Endodermal cell (in vitro differentiated cells): Measurements from ENCODE around the gene PROS1. TPM values are rescaled to one million over a fixed set of nuclear protein-coding genes. Genes with fewer than 3 reads are reported as not detected.

ENCODE experiments used
- DNase-seq: peaks from one replicate; pipeline ENCODE4 v3.0.0-alpha.2; 2017
- H3K27ac ChIP-seq: 2 replicates; pipeline ENCODE4 v1.5.1; 2013; ENCODE audit warnings: mild to moderate bottlenecking, low read depth, low read length, moderate library complexity
- H3K27me3 ChIP-seq: 2 replicates; pipeline ENCODE4 v1.6.1; 2013; ENCODE audit warnings: mild to moderate bottlenecking, low read length, moderate library complexity; ENCODE audit not compliant: insufficient read depth, control insufficient read depth, poor library complexity, severe bottlenecking
- H3K36me3 ChIP-seq: 2 replicates; pipeline ENCODE4 v1.7.0; 2013; ENCODE audit warnings: mild to moderate bottlenecking, low read length, moderate library complexity; ENCODE audit not compliant: control insufficient read depth, insufficient read depth
- H3K4me1 ChIP-seq: one replicate; pipeline ENCODE4 v1.7.0; 2013; ENCODE audit warnings: low read length; ENCODE audit not compliant: control insufficient read depth, insufficient read depth
- H3K4me3 ChIP-seq: 2 replicates; pipeline ENCODE4 v1.5.1; 2013; ENCODE audit warnings: mild to moderate bottlenecking, low read length, moderate library complexity
- H3K9ac ChIP-seq: 2 replicates; pipeline ENCODE4 v1.6.1; 2013; ENCODE audit warnings: mild to moderate bottlenecking, low read length, moderate library complexity; ENCODE audit not compliant: poor library complexity, severe bottlenecking; ENCODE audit errors: extremely low read depth
- H3K9me3 ChIP-seq: 2 replicates; pipeline ENCODE4 v1.6.1; 2013; ENCODE audit warnings: mild to moderate bottlenecking, low read length, moderate library complexity; ENCODE audit not compliant: control insufficient read depth
- H3K27ac Mint-ChIP-seq: 2 replicates; pipeline ENCODE4 v1.8.0; 2020; ENCODE audit warnings: mixed read lengths
- H3K27me3 Mint-ChIP-seq: 2 replicates; pipeline ENCODE4 v1.8.0; 2021; ENCODE audit warnings: mild to moderate bottlenecking, mixed read lengths; ENCODE audit not compliant: insufficient read depth
- H3K36me3 Mint-ChIP-seq: 2 replicates; pipeline ENCODE4 v1.8.0; 2020; ENCODE audit warnings: low read depth, mixed read lengths
- H3K4me1 Mint-ChIP-seq: 2 replicates; pipeline ENCODE4 v1.8.0; 2020; ENCODE audit warnings: mixed read lengths
- H3K4me3 Mint-ChIP-seq: 2 replicates; pipeline ENCODE4 v1.8.0; 2020; ENCODE audit warnings: mild to moderate bottlenecking, moderate library complexity, mixed read lengths
- H3K9me3 Mint-ChIP-seq: 2 replicates; pipeline ENCODE4 v1.8.0; 2020; ENCODE audit warnings: mild to moderate bottlenecking, mixed read lengths
- CTCF ChIP-seq: fragments of 200-600 bp; sonication (generic); conservative IDR thresholded peaks from 2 replicates; pipeline ENCODE4 v1.5.0; 2021; ENCODE audit warnings: antibody characterized with exemption, mild to moderate bottlenecking
- WGBS, 2 experiments: methylation state at CpG; one replicate each; pipeline versions ENCODE4 v1.1.5 to v1.1.7; 2013; ENCODE audit warnings: missing lambda C conversion rate in 2 of 2, mixed read lengths in 1 of 2; ENCODE audit not compliant: insufficient coverage in 1 of 2, insufficient read length in 1 of 2; 5-methylcytosine and 5-hydroxymethylcytosine counted together
- total RNA-seq, 2 donors: library from RNA; stranded (reverse); fragmentation: NEBNext Ultra II Directional in 1 of 2; extraction: Animal tissue kit (Norgen Biotek cat#: 25700) in 1 of 2; gene quantifications; 2 replicates in 1 of 2; 3 replicates in 1 of 2; pipeline ENCODE4 v1.2.1, GENCODE V29; 2021

PROS1 gene
- total RNA-seq, 2 donors from 2014 or later, result 8.8 to 52.4 TPM

DNA sequence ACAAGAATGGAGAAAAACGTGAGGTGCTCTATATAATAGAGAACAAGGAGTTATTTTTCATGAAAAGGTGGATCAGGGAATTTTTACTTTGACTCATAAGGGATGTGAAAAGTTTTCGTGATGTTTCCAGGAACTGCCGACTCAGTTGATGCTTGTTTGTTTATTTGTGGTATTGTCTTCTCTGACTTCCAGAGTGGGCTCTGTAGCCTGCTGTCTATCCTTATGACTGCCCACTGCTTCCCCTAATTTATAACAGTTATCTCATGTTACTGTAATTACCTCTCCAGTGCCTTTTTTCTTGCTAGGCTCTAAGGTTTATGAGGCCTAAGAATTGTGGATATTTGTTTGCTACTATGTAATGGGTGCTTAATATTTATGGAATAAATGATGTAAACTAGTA, 18.5 kb upstream of the PROS1 start:
- peaks cover 8% of the 10 kb centered on the region for H3K36me3 Mint-ChIP-seq
- H3K36me3 ChIP-seq, result peaks cover 8% of the 10 kb centered on the region
- no peak for DNase-seq
- no peaks in the 10 kb centered on the region for H3K4me1 ChIP-seq
- H3K9me3 ChIP-seq, result no peaks in the 10 kb centered on the region
- TF ChIP-seq CTCF, result no peak
- H3K27ac ChIP-seq, result no peak overlapping the region
- H3K9ac ChIP-seq, result no peak overlapping the region
- H3K27me3 ChIP-seq, result no peaks in the 10 kb centered on the region
- no peak overlapping the region for H3K27ac Mint-ChIP-seq
- peaks cover 5% of the 10 kb centered on the region for H3K4me1 Mint-ChIP-seq
- H3K4me3 Mint-ChIP-seq, result no peak overlapping the region
- no peaks in the 10 kb centered on the region for H3K27me3 Mint-ChIP-seq
- H3K9me3 Mint-ChIP-seq, result no peaks in the 10 kb centered on the region
- WGBS, 2 experiments, result 78 to 95% methylated on average over 2 to 3 of the region's 3 CpGs
- no peak overlapping the region for H3K4me3 ChIP-seq

- DNase-seq, result no peak
- H3K9ac ChIP-seq, result no peak overlapping the region
- peaks cover 2% of the 10 kb centered on the region for H3K36me3 Mint-ChIP-seq
These were observed 17.9 kb upstream of the PROS1 start for GRCh38 chr3:93991631-93992030.

GRCh38 chr3:93989241-93989640, 15.5 kb upstream of the PROS1 start:
- no peak for DNase-seq
- Histone ChIP-seq H3K4me3 (no peak overlapping the region), H3K9ac (no peak overlapping the region), H3K27me3 (no peaks in the 10 kb centered on the region), H3K9me3 (no peaks in the 10 kb centered on the region), H3K27ac (no peak overlapping the region), H3K36me3 (no peaks in the 10 kb centered on the region), H3K4me1 (no peaks in the 10 kb centered on the region)
- H3K36me3 Mint-ChIP-seq, result no peaks in the 10 kb centered on the region
- H3K27ac Mint-ChIP-seq, result no peak overlapping the region
- no peaks in the 10 kb centered on the region for H3K27me3 Mint-ChIP-seq
- H3K4me1 Mint-ChIP-seq, result peaks cover 5% of the 10 kb centered on the region
- TF ChIP-seq CTCF, result no peak
- 93 to 96% methylated on average over 3 of the region's 3 CpGs for WGBS, 2 experiments
- H3K4me3 Mint-ChIP-seq, result no peak overlapping the region
- H3K9me3 Mint-ChIP-seq, result no peaks in the 10 kb centered on the region

More at GRCh38 chr3:93991631-93992030, 17.9 kb upstream of the PROS1 start:
- WGBS, 2 experiments, result 76% methylated on average over 2 of the region's 2 CpGs; no CpG with 5 or more reads in 1 of the 2 experiments
- no peak overlapping the region for H3K4me3 Mint-ChIP-seq
- H3K36me3 ChIP-seq, result peaks cover 5% of the 10 kb centered on the region
- no peak for TF ChIP-seq CTCF
- H3K9me3 Mint-ChIP-seq, result no peaks in the 10 kb centered on the region
- H3K4me1 Mint-ChIP-seq, result peaks cover 5% of the 10 kb centered on the region
- H3K9me3 ChIP-seq, result no peaks in the 10 kb centered on the region
- H3K27me3 Mint-ChIP-seq, result no peaks in the 10 kb centered on the region
- no peak overlapping the region for H3K27ac Mint-ChIP-seq
- H3K4me3 ChIP-seq, result no peak overlapping the region
- no peaks in the 10 kb centered on the region for H3K4me1 ChIP-seq
- H3K27ac ChIP-seq, result no peak overlapping the region
- no peaks in the 10 kb centered on the region for H3K27me3 ChIP-seq
